ENCODE measurements around the gene RCOR2.
A peak's percentile ranks its signal among the peaks of the same experiment; 100 is the strongest.
"Not testable (repeated sequence)": the region's sequence is repeated elsewhere in the genome, so short reads cannot be mapped to it uniquely, and the experiment has no call there.

Gene RCOR2

GRCh38 chr11:63875506-63876065, 41.4 kb downstream of the RCOR2 start:
- DNase-seq, result no peak

- DNase-seq, result no peak
Measured at GRCh38 chr11:63874511-63874910, 42.5 kb downstream of the RCOR2 start.

- no peak for DNase-seq
Measured at GRCh38 chr11:63873311-63873710, 43.7 kb downstream of the RCOR2 start.

GRCh38 chr11:63872800-63873197, 44.2 kb downstream of the RCOR2 start:
- DNase-seq, result no peak

GRCh38 chr11:63871962-63872799, 44.8 kb downstream of the RCOR2 start:
- DNase-seq, result no peak

- DNase-seq, result no peak
Measured at GRCh38 chr11:63870351-63871140, 46.4 kb downstream of the RCOR2 start.

GRCh38 chr11:63869683-63870082, 47.3 kb downstream of the RCOR2 start:
- DNase-seq, result no peak

GRCh38 chr11:63869171-63869591, 47.8 kb downstream of the RCOR2 start:
- DNase-seq, result no peak

GRCh38 chr11:63868399-63869064, 48.4 kb downstream of the RCOR2 start:
- no peak for DNase-seq

GRCh38 chr11:63867511-63867910, 49.5 kb downstream of the RCOR2 start:
- DNase-seq, result no peak

- no peak for DNase-seq
Measured at GRCh38 chr11:63866211-63866610, 50.8 kb downstream of the RCOR2 start.

- not testable (repeated sequence) for DNase-seq
Measured at GRCh38 chr11:63863620-63864019, 53.3 kb downstream of the RCOR2 start.

GRCh38 chr11:63862923-63863322, 54.0 kb downstream of the RCOR2 start:
- peak; percentile 15 for DNase-seq
